Stimulated activated naive B cell treated with anti-CD40 and anti-IgM and Interleukin-4, amounts not matched to agents 10 μg/mL and 1 μg/mL and 100 μg/mL, for 72 hours (primary cell): ENCODE data around the gene HECTD4.
"Not testable (repeated sequence)": the region's sequence is repeated elsewhere in the genome, so short reads cannot be mapped to it uniquely, and the experiment has no call there.

Source experiments
- ATAC-seq, 2 donors: fragments of 150-1000 bp; cut with Tn5 transposase; replicated peaks; 2 replicates each; pipeline ENCODE4 v1.10.0; 2021; ENCODE audit warnings: moderate library complexity in 1 of 2
- DNase-seq: peaks from one replicate; pipeline ENCODE4 v3.0.0; 2021
- H3K27ac Mint-ChIP-seq: one replicate; pipeline ENCODE4 v1.8.0; 2022; ENCODE audit warnings: mild to moderate bottlenecking, mixed read lengths
- H3K27me3 Mint-ChIP-seq, 2 donors: one replicate each; pipeline ENCODE4 v1.8.0; 2022; ENCODE audit warnings: mixed read lengths in 2 of 2
- H3K36me3 Mint-ChIP-seq, 2 donors: one replicate each; pipeline ENCODE4 v1.8.0; 2022; ENCODE audit warnings: mixed read lengths in 2 of 2, mild to moderate bottlenecking in 1 of 2
- H3K4me1 Mint-ChIP-seq, 2 donors: one replicate each; pipeline ENCODE4 v1.8.0; 2022; ENCODE audit warnings: mixed read lengths in 2 of 2, mild to moderate bottlenecking in 1 of 2
- H3K4me3 Mint-ChIP-seq, 2 donors: one replicate each; pipeline ENCODE4 v1.8.0; 2022; ENCODE audit warnings: mild to moderate bottlenecking in 2 of 2, mixed read lengths in 2 of 2, moderate library complexity in 1 of 2
- H3K9me3 Mint-ChIP-seq, 2 donors: one replicate each; pipeline ENCODE4 v1.8.0; 2022; ENCODE audit warnings: mixed read lengths in 2 of 2, mild to moderate bottlenecking in 1 of 2

Gene HECTD4

GRCh38 chr12:112352921-112353320 lies 29.3 kb downstream of the HECTD4 start:
- no peak overlapping the region for H3K4me3 Mint-ChIP-seq
- H3K9me3 Mint-ChIP-seq: peaks cover 1 to 3% of the 10 kb centered on the region in 2 donors
- H3K27me3 Mint-ChIP-seq: no peaks in the 10 kb centered on the region
- DNase-seq (no peak), ATAC-seq (no peak)
- peaks cover 4 to 6% of the 10 kb centered on the region in 2 donors for H3K36me3 Mint-ChIP-seq
- H3K27ac Mint-ChIP-seq: peak overlapping the region; percentile 47
- H3K4me1 Mint-ChIP-seq: peaks cover 30 to 61% of the 10 kb centered on the region in 2 donors

GRCh38 chr12:112350593-112351592 lies 31.3 kb downstream of the HECTD4 start:
- ATAC-seq (peak in 1 of 2 donors; percentile 33), DNase-seq (no peak)
- H3K9me3 Mint-ChIP-seq: no peaks in the 10 kb centered on the region
- H3K36me3 Mint-ChIP-seq: peaks cover 4% of the 10 kb centered on the region in 2 donors
- H3K4me3 Mint-ChIP-seq: no peak overlapping the region
- peak overlapping the region; percentile 25 for H3K27ac Mint-ChIP-seq
- H3K27me3 Mint-ChIP-seq: no peaks in the 10 kb centered on the region
- H3K4me1 Mint-ChIP-seq: peaks cover 32 to 62% of the 10 kb centered on the region in 2 donors

- Mint-ChIP-seq H3K36me3 (peaks cover 4 to 5% of the 10 kb centered on the region in 2 donors), H3K27ac (peak overlapping the region; percentile 4), H3K27me3 (no peaks in the 10 kb centered on the region), H3K9me3 (peaks cover 0 to 2% of the 10 kb centered on the region in 2 donors), H3K4me3 (peak overlapping the region; percentile 3 to 20), H3K4me1 (peaks cover 40 to 72% of the 10 kb centered on the region in 2 donors)
- ATAC-seq: peak; percentile 30 to 41
- no peak for DNase-seq
These were observed 32.8 kb downstream of the HECTD4 start for GRCh38 chr12:112349431-112349830.

GRCh38 chr12:112348926-112349325 lies 33.3 kb downstream of the HECTD4 start:
- not testable (repeated sequence) for H3K9me3 Mint-ChIP-seq, H3K27me3 Mint-ChIP-seq, ATAC-seq, H3K36me3 Mint-ChIP-seq, DNase-seq, H3K4me3 Mint-ChIP-seq, H3K27ac Mint-ChIP-seq
- H3K4me1 Mint-ChIP-seq: peaks cover 37 to 72% of the 10 kb centered on the region in 2 donors

- Mint-ChIP-seq H3K9me3 (peaks cover 0 to 2% of the 10 kb centered on the region in 2 donors), H3K36me3 (peaks cover 0 to 4% of the 10 kb centered on the region in 2 donors), H3K4me3 (no peak overlapping the region), H3K27ac (no peak overlapping the region), H3K4me1 (peaks cover 40 to 74% of the 10 kb centered on the region in 2 donors), H3K27me3 (no peaks in the 10 kb centered on the region)
- ATAC-seq: peak; percentile 73 to 89
- no peak for DNase-seq
These were observed 34.6 kb downstream of the HECTD4 start for GRCh38 chr12:112347581-112347982.

- Mint-ChIP-seq H3K27me3 (no peaks in the 10 kb centered on the region), H3K27ac (no peak overlapping the region), H3K36me3 (peaks cover 0 to 4% of the 10 kb centered on the region in 2 donors), H3K4me1 (peaks cover 43 to 73% of the 10 kb centered on the region in 2 donors), H3K4me3 (no peak overlapping the region), H3K9me3 (peaks cover 0 to 2% of the 10 kb centered on the region in 2 donors)
- no peak for ATAC-seq
- DNase-seq: no peak
These were observed 36.0 kb downstream of the HECTD4 start for GRCh38 chr12:112346194-112346593.

GRCh38 chr12:112344220-112344619 lies 38.0 kb downstream of the HECTD4 start:
- DNase-seq (no peak), ATAC-seq (no peak)
- H3K27me3 Mint-ChIP-seq: no peaks in the 10 kb centered on the region
- H3K4me1 Mint-ChIP-seq: peaks cover 39 to 64% of the 10 kb centered on the region in 2 donors
- H3K9me3 Mint-ChIP-seq: peaks cover 0 to 2% of the 10 kb centered on the region in 2 donors
- H3K4me3 Mint-ChIP-seq: no peak overlapping the region
- H3K36me3 Mint-ChIP-seq: peaks cover 0 to 4% of the 10 kb centered on the region in 2 donors
- no peak overlapping the region for H3K27ac Mint-ChIP-seq

GRCh38 chr12:112342587-112342986 lies 39.6 kb downstream of the HECTD4 start:
- Mint-ChIP-seq H3K4me1 (peaks cover 39 to 67% of the 10 kb centered on the region in 2 donors), H3K27ac (no peak overlapping the region)

GRCh38 chr12:112341046-112341825 lies 41.0 kb downstream of the HECTD4 start:
- H3K9me3 Mint-ChIP-seq: peaks cover 0 to 2% of the 10 kb centered on the region in 2 donors
- peaks cover 4 to 12% of the 10 kb centered on the region in 2 donors for H3K36me3 Mint-ChIP-seq
- ATAC-seq: no peak
- H3K4me3 Mint-ChIP-seq: no peak overlapping the region
- no peaks in the 10 kb centered on the region for H3K27me3 Mint-ChIP-seq
- H3K4me1 Mint-ChIP-seq: peaks cover 37 to 64% of the 10 kb centered on the region in 2 donors
- H3K27ac Mint-ChIP-seq: no peak overlapping the region
- no peak for DNase-seq

More at GRCh38 chr12:112342587-112342986, 39.6 kb downstream of the HECTD4 start:
- H3K4me3 Mint-ChIP-seq: no peak overlapping the region
- ATAC-seq: no peak
- H3K36me3 Mint-ChIP-seq: peaks cover 4 to 12% of the 10 kb centered on the region in 2 donors
- peaks cover 0 to 2% of the 10 kb centered on the region in 2 donors for H3K9me3 Mint-ChIP-seq
- H3K27me3 Mint-ChIP-seq: no peaks in the 10 kb centered on the region
- DNase-seq: no peak

GRCh38 chr12:112340230-112340629 lies 42.0 kb downstream of the HECTD4 start:
- Mint-ChIP-seq H3K27me3 (no peaks in the 10 kb centered on the region), H3K4me3 (no peak overlapping the region), H3K9me3 (peaks cover 0 to 2% of the 10 kb centered on the region in 2 donors), H3K4me1 (peaks cover 30 to 54% of the 10 kb centered on the region in 2 donors), H3K36me3 (peaks cover 5 to 11% of the 10 kb centered on the region in 2 donors), H3K27ac (no peak overlapping the region)
- ATAC-seq (no peak), DNase-seq (no peak)

- H3K36me3 Mint-ChIP-seq: peaks cover 7 to 15% of the 10 kb centered on the region in 2 donors
- not testable (repeated sequence) for H3K9me3 Mint-ChIP-seq, ATAC-seq, H3K27ac Mint-ChIP-seq, H3K27me3 Mint-ChIP-seq, DNase-seq, H3K4me3 Mint-ChIP-seq
- peaks cover 8 to 44% of the 10 kb centered on the region in 2 donors for H3K4me1 Mint-ChIP-seq
These were observed 47.2 kb downstream of the HECTD4 start for GRCh38 chr12:112334999-112335398.

GRCh38 chr12:112333019-112333418 lies 49.2 kb downstream of the HECTD4 start:
- Mint-ChIP-seq H3K9me3 (no peaks in the 10 kb centered on the region), H3K4me1 (peaks cover 10 to 57% of the 10 kb centered on the region in 2 donors), H3K27ac (no peak overlapping the region), H3K4me3 (no peak overlapping the region), H3K36me3 (peaks cover 5 to 9% of the 10 kb centered on the region in 2 donors), H3K27me3 (no peaks in the 10 kb centered on the region)
- DNase-seq (no peak), ATAC-seq (no peak)

GRCh38 chr12:112331886-112332285 lies 50.3 kb downstream of the HECTD4 start:
- no peak overlapping the region for H3K27ac Mint-ChIP-seq
- DNase-seq: no peak
- peak; percentile 21 to 31 for ATAC-seq
- H3K36me3 Mint-ChIP-seq: peaks cover 3 to 7% of the 10 kb centered on the region in 2 donors
- H3K27me3 Mint-ChIP-seq: no peaks in the 10 kb centered on the region
- H3K9me3 Mint-ChIP-seq: no peaks in the 10 kb centered on the region
- peaks cover 11 to 55% of the 10 kb centered on the region in 2 donors for H3K4me1 Mint-ChIP-seq
- no peak overlapping the region for H3K4me3 Mint-ChIP-seq

- H3K9me3 Mint-ChIP-seq: no peaks in the 10 kb centered on the region
- H3K36me3 Mint-ChIP-seq: peaks cover 3 to 7% of the 10 kb centered on the region in 2 donors
- H3K4me1 Mint-ChIP-seq: peaks cover 12 to 62% of the 10 kb centered on the region in 2 donors
- H3K27ac Mint-ChIP-seq: no peak overlapping the region
- no peaks in the 10 kb centered on the region for H3K27me3 Mint-ChIP-seq
- H3K4me3 Mint-ChIP-seq: no peak overlapping the region
- no peak for DNase-seq
- ATAC-seq: no peak
These were observed 51.5 kb downstream of the HECTD4 start for GRCh38 chr12:112330706-112331105.
